PFSK-1 (cell line): ENCODE measurements around the gene BCL3.

ENCODE experiments used
- POLR2AphosphoS5 ChIP-seq: IDR thresholded peaks from 2 replicates; pipeline ENCODE4 v1.6.1; 2012; ENCODE audit warnings: low read depth, mild to moderate bottlenecking, control low read depth, low read length, moderate library complexity
- SIN3A ChIP-seq: IDR thresholded peaks from 2 replicates; pipeline ENCODE4 v1.6.1; 2012; ENCODE audit warnings: mild to moderate bottlenecking, low read length, moderate library complexity, borderline replicate concordance; ENCODE audit not compliant: insufficient read depth
- TAF1 ChIP-seq: IDR thresholded peaks from 2 replicates; pipeline ENCODE4 v1.6.1; 2012; ENCODE audit warnings: low read length, control low read depth, borderline replicate concordance; ENCODE audit not compliant: insufficient read depth
- TF ChIP-seq, protein P1 (sequence below), 2 experiments: IDR thresholded peaks; 2 replicates each; pipeline versions ENCODE4 v1.6.1 to v1.8.0; 2011 to 2012; ENCODE audit warnings: low read depth in 2 of 2, low read length in 2 of 2, control low read depth in 1 of 2, inconsistent platforms in 1 of 2, mild to moderate bottlenecking in 1 of 2, moderate library complexity in 1 of 2; ENCODE audit not compliant: insufficient read depth in 1 of 2

- TF ChIP-seq TAF1 (no peak), POLR2AphosphoS5 (no peak), SIN3A (no peak)
- TF ChIP-seq, protein P1, sequence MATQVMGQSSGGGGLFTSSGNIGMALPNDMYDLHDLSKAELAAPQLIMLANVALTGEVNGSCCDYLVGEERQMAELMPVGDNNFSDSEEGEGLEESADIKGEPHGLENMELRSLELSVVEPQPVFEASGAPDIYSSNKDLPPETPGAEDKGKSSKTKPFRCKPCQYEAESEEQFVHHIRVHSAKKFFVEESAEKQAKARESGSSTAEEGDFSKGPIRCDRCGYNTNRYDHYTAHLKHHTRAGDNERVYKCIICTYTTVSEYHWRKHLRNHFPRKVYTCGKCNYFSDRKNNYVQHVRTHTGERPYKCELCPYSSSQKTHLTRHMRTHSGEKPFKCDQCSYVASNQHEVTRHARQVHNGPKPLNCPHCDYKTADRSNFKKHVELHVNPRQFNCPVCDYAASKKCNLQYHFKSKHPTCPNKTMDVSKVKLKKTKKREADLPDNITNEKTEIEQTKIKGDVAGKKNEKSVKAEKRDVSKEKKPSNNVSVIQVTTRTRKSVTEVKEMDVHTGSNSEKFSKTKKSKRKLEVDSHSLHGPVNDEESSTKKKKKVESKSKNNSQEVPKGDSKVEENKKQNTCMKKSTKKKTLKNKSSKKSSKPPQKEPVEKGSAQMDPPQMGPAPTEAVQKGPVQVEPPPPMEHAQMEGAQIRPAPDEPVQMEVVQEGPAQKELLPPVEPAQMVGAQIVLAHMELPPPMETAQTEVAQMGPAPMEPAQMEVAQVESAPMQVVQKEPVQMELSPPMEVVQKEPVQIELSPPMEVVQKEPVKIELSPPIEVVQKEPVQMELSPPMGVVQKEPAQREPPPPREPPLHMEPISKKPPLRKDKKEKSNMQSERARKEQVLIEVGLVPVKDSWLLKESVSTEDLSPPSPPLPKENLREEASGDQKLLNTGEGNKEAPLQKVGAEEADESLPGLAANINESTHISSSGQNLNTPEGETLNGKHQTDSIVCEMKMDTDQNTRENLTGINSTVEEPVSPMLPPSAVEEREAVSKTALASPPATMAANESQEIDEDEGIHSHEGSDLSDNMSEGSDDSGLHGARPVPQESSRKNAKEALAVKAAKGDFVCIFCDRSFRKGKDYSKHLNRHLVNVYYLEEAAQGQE (IDR thresholded peaks at IDR 0.05; ENCODE audit: insufficient read depth in 1 of 2, low read depth in 2 of 2, low read length in 2 of 2) = no peak
Observed at GRCh38 chr19:44752123-44752815, 3.8 kb downstream of the BCL3 start.
